GM18520 (cell line): ENCODE results near the gene RAB3IL1.
"Not testable (repeated sequence)": the region's sequence is repeated elsewhere in the genome, so short reads cannot be mapped to it uniquely, and the experiment has no call there.

Source experiments
- ATAC-seq: cut with Tn5 transposase; IDR thresholded peaks from one replicate; pipeline ENCODE4 v1.9.1; 2021; ENCODE audit not compliant: unreplicated experiment

RAB3IL1 gene

DNA sequence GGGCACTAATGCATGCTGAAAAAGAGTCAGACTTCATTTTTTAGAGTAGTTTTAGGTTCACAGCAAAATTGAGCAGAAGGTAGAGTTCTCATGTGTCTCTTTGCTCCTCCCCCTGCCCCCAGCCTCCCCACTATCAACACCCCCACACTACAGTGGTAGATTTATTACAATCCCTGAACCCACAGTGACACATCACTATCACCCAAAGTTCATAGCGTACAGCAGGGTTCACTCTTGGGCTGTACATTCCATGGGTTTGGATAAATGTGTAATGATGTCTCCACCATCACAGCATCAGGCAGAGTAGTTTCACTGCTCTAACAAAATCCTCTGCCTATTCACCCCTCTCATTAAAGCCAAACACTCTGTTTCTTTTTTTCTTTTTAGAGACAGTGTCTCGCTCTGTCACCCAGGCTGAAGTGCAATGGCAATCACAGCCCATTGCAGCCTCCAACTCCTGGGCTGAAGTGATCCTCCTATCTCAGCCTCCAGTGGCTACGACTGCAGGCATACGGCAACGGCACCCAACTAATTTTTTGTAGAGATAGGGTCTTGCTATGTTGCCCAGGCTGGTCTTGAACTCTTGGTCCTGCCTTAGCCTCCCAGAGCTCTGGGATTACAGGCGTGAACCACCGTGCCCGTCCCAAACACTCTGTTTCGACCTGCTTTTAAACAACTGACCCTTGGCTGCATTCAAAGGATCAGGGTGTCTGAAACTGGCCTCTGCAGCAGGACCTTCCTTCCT, 36.9 kb upstream of the RAB3IL1 start:
- no peak for ATAC-seq

GRCh38 chr11:61953632-61954031, 36.3 kb upstream of the RAB3IL1 start:
- not testable (repeated sequence) for ATAC-seq

GRCh38 chr11:61952882-61953281, 35.5 kb upstream of the RAB3IL1 start:
- ATAC-seq, result no peak

DNA sequence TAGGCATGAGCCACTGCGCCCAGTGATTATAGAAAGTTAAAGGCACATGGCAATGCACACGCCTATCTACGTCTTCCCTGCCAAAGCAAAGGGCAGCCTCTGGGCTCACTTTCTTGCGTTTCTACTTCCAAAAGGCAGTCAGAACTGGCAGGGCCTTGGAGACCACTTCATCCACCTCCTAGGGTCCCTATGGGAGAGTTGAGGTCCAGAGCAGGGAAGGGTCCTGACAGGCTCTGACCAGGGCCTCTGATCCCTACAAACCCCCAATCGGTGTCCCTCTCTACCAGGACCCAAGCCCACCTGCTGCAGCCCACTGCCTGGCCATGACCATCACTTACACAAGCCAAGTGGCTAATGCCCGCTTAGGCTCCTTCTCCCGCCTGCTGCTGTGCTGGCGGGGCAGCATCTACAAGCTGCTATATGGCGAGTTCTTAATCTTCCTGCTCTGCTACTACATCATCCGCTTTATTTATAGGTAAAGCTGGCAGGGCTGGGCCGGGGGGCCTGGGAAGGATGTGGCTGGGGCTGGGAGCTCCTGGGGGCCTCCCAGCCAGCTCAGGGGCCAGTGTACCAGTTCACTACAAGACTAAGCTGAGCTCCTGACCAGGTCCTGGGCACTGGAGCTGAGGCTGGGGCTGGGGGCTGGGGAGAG, 34.2 kb upstream of the RAB3IL1 start:
- no peak for ATAC-seq

DNA sequence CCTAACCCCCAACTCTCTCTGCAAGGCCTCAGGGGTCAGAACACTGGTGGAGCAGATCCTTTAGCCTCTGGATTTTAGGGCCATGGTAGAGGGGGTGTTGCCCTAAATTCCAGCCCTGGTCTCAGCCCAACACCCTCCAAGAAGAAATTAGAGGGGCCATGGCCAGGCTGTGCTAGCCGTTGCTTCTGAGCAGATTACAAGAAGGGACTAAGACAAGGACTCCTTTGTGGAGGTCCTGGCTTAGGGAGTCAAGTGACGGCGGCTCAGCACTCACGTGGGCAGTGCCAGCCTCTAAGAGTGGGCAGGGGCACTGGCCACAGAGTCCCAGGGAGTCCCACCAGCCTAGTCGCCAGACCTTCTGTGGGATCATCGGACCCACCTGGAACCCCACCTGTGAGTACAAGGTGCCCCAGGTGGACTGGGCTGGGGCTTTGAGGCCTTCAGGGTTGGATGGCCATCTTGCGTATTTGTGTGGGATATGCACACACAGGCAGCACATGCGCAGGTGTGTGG, 32.7 kb upstream of the RAB3IL1 start, which contains the start of gene BEST1:
Gene BEST1 (plus strand): TSS at position 317 of the 513 bp plus-strand sequence. CDS start 1,456 bp downstream, outside the sequence.
- ATAC-seq, result no peak

DNA sequence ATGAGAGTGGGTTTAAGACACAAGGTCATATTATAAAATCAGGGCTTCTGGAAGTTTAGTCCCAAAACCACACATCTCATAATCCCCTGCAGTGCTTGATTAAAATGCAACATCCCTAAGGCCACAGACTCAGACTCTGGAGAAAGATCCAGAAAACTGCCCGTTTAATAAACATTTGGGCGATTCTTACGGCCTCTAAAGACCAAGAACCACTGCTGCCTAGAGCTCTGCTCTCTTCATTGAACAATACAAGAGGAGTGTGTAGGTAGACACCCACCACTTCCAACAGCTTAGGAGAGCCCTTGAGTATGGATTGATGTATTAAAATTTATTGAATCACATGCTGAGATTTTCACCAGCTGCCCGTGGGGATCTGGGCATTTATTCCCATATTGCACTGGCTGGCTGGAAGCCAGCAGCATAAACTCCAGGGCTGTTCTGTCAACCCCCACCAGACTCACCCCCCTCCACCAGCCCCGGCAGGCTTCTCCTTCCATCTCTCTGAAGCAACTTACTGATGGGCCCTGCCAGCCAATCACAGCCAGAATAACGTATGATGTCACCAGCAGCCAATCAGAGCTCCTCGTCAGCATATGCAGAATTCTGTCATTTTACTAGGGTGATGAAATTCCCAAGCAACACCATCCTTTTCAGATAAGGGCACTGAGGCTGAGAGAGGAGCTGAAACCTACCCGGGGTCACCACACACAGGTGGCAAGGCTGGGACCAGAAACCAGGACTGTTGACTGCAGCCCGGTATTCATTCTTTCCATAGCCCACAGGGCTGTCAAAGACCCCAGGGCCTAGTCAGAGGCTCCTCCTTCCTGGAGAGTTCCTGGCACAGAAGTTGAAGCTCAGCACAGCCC, 32.0 kb upstream of the RAB3IL1 start:
- ATAC-seq, result no peak

- no peak for ATAC-seq
Measured at GRCh38 chr11:61948505-61948904, 31.1 kb upstream of the RAB3IL1 start.

GRCh38 chr11:61947486-61948210, 30.3 kb upstream of the RAB3IL1 start:
- no peak for ATAC-seq

- no peak for ATAC-seq
Measured at GRCh38 chr11:61946894-61947293, 29.5 kb upstream of the RAB3IL1 start.

- ATAC-seq, result no peak
Measured at GRCh38 chr11:61945191-61945590, 27.8 kb upstream of the RAB3IL1 start.

DNA sequence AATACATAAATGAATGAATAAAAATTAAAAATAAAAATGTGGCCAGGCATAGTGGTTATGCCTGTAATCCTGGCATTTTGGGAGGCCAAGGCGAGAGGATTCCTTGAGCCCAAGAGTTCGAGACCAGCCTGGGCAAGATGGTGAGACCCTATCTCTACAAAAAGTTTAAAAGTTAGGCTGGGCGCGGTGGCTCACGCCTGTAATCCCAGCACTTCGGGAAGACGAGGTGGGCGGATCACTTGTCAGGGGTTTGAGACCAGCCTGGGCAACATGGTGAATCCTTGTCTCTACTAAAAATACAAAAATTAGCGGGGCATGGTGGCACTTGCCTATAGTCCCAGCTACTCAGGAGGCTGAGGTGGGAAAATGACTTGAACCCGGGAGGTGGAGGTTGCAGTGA, 23.1 kb upstream of the RAB3IL1 start:
- ATAC-seq, result no peak

DNA sequence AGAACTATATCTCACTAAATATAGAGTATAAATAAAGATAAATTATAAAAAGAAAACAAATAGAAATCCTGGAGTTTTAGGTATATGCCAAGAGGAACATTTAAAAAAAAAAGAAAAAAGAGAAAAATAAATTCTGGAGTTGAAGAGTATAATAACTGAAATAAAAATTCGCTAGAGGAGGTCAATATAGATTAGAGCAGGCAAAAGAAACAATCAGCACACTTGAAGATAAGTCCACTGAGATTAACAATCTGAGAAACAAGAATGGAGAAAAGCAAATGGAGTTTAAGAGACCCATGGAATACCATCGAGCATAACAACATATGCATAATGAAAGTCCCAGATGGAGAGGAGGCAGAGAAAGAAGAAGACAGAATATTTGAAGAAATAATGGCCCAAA, 18.5 kb upstream of the RAB3IL1 start:
- ATAC-seq, result no peak

DNA sequence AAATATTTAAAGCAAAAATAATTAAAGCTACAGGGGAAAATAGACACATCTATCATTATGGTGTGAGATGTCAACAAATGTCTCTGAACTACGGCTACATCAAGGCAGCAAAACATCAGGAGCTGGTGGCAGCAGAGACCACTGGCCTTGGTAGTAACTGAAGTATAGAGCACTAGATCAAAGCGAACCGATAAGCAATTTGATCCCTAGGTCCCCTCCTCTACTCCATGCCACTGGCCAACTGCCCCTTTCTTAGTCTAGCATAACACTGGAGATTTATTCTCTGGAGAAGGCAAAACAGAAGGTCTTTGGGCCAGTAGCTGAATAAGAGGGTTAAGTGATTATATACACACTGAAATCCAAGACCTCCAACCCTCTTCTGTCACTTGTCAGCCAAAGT, 13.6 kb upstream of the RAB3IL1 start:
- no peak for ATAC-seq

GRCh38 chr11:61928606-61929005, 11.2 kb upstream of the RAB3IL1 start:
- no peak for ATAC-seq

- ATAC-seq, result no peak
Measured at GRCh38 chr11:61927501-61927900, 10.1 kb upstream of the RAB3IL1 start.

GRCh38 chr11:61926235-61926634, 8.9 kb upstream of the RAB3IL1 start:
- ATAC-seq, result no peak

GRCh38 chr11:61925736-61926135, 8.4 kb upstream of the RAB3IL1 start:
- no peak for ATAC-seq

- no peak for ATAC-seq
Measured at GRCh38 chr11:61924064-61924455, 6.7 kb upstream of the RAB3IL1 start.

DNA sequence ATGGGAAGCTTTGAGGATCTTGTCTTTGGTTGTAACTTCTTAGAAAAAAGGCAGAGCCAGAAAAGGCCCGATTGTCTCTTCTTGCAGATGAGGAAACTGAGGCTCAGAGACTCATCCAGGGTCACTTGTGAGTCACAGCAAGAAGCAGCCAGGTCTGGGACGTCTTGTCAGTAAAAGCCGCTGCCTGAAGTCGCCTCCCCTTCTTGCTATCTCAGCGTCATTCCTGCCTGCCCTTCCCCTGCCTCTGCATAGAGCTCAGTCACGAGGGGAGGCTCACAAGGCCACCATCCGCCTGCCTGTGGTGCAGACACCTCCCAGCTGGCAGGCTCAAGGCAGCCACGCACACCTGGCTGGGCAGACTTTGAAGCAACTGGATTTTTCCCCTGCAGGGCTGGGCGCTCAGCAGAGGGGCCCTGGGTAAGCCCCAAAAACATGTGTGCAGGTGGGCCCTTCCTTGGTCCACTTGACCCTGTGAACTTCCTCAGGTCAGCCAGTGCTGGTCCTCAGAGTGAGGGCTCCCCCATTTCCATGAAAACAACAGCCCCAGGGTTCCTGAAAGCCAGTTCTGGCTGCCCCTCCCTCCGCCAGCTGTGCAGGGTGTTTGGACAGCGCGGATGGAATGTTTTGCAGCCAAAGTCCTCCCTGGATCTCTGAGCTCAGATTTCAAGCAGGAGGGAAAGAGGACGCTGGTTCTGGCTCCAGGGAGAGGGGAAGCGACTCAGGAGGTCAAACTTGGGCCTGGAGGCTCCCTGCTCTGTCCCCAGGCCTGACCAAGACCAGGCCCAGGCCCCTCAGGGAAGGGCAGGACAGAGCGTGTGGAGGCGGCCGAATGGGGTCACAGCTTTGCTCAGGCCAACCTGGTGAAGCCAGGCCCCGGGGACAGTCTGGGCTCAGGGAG, 6.0 kb upstream of the RAB3IL1 start:
- ATAC-seq, result no peak

DNA sequence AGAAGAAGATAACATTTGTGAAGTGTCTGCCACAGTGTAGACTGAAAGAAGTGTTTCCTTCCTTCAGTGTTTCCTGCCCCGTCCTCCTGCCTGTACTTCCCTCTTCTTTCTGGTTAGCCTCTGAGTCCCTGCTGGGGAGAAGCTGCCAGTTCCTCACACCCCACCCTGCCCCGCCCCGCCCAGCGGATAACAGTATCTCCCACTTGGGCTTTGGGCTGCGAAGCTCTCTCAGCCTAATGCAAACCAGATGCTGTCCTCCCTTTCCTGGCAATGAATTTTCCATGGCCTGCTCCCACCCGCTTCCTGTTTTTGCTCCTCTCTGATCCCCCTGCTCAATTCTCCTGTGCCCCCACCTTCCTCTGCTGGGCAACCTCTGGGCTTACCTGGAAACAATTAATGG, 5.2 kb upstream of the RAB3IL1 start:
- no peak for ATAC-seq
